Measurements from ENCODE around the gene RCAN1.
"Not testable (repeated sequence)": the region's sequence is repeated elsewhere in the genome, so short reads cannot be mapped to it uniquely, and the experiment has no call there.

RCAN1 gene

DNA sequence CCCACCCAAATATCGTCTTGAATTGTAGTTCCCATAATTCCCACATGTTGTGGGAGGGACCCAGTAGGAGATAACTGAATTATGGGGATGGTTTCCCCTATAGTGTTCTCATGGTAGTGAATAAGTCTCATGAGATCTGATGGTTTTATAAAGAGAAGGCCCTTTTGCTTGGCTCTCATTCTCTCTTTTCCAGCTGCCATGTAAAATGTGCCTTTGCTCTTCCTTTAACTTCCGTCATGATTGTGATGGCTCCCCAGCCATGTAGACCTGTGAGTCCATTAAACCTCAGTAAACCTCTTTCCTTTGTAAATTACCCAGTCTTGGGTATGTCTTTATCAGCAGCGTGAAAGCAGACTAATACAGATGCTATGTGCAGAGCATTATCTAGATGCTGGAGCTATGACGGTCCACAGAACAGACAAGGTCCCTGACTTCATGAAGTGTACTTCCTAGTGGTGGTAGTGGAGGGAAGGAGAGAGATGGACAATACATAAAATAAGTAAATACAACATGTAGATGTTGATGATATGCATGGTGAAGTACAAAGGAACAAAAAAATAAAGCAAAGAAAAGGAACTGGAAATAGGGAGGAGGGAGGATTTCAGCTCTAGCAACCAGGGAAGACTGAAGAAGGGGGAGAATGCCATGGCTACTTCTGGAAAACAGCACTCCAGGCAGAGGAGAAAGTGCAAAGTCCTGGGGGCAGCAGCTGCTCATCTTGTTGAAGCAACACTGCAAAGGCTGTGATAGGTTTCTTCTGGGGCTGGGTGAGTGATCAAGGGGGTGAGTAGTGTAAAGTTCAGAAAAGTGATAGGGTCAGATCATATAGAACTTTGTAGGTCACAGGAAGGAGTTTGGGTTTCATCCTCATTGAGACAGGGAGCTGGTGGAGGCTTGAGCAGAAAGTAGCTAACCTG is 6.8 kb upstream of the RCAN1 start:
- DNase-seq = no peak

- DNase-seq = no peak
These were observed 5.1 kb upstream of the RCAN1 start for GRCh38 chr21:34619841-34620665.

DNA sequence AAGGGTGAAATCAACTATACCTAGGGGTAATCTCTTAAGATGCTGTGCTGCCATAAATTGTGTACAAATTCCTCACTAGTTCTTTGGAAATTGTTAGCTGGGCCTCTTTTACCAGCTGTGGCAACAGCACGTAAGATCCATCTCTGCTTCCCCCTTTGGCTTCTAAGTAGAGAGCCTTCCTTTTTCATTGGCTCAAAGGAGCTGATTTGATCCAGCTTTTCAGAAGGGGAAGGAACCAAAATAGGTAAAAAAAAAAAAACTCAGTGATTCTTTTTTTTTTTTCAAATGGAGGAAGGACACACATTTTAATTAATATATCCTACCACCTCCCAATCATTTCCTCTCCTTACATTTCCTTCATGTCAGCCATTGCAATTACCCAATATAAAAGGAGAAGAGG is 4.0 kb upstream of the RCAN1 start:
- no peak for DNase-seq

DNA sequence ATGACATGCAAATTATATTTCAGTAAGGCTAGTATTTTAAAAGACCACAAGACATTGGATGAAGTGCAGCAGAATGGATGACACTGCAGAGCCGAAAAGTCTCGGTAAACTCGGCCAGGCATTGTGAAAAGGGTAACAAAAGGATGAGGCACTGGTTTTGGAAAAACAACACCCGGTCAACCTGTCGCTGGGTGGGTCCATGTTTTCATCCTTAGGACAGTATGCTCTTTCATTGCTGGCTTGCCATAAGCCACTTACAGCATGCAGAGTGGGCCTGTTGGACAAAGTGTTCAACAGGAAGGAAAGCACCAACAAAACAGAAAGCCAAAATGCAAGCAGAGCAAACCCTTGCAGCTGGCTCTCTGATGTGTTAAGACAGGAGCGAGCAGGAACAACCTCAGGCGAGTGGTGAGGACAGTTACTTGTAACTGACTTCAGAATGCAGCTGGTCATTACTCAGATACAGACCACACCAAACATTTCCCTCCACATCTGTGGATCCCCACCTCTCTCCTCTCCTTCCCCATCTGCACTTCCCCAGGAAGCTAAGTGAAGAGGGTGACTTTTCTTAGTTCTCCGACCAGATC is 2.9 kb upstream of the RCAN1 start:
- no peak for DNase-seq

- no peak for DNase-seq
These were observed 538 bp upstream of the RCAN1 start for GRCh38 chr21:34615487-34615814.

DNA sequence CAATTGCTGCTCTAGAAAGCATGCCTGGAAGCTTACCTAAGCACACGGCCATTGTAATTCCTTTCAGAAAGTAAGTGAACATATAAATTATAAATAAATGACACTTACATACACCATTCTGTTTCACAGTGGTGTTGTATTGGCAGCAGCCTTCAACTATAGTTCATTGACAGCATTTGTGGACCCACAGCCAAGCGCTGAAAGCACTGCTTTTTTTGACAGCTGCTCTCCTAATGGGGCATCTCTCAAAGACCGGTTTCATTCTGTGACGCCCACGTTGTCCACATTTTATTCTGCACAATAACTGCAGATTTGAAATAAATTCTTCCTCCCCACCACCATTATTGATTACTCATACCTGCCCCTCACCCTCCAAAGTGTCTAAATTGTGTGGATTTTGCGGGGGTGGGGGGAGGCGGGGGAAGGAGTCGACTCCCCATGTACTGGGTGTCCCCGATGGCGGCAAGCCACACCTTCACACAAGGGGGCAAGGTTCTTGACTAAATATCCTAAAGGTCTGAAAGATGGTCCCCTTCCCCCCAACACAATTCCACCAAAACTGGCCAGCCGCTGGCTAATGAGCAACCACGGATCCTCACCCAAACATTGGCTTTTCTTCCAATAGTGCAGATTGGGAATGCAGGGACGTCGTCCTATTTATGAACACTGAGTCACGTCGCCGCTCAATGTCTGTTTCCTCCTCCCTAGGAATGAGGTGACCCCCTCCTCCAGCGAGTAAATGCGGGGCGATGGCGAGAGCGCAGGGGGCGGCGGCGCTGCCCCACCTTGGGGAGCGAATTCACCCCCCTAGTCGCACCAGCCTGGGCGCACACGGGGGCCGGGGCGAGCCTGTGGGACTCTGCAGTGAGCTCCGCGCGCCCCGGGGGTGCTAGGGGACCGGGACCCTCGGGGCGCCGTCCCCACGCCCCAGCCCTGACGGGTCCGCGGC is 960 bp downstream of the RCAN1 start:
- DNase-seq = peak; percentile 14

DNA sequence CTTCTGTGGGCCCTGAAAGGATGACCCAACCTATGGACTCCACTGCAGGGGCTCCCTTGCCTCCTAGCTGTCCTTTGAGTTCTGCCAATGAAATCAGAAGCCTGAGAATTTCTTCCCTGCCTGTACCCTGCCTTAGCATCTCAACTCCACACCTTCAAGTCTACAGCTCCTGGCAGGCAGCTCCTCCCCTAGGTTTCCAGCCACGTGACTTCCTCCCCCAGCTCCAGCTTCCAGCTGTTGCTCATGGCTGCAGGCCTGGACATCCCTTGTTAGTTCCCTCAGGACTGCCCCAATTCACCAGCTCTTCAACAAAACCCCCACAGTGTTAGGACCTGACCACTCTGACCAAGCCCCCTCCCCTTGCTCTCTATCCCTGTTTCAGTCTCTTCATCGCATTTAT is 2.4 kb downstream of the RCAN1 start:
- no peak for DNase-seq

DNA sequence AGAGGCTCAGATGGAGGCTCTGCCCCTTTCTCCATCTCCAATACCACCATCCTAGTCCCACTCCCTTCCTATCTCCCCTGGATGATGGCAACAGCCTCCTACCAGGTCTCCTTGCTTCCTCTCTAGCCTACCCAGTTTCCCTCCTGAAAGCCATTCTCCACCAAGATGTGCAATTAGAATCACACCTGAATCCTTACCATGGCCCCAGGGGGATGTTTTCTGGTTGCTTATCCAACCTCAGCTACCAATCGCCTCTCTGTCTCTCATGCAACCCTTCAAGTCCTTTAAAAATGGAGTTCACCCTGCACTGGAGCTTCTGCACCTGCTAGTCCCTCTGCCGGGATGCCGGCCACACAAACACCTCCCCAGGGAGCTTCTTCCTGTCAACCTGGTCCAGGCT is 2.9 kb downstream of the RCAN1 start:
- DNase-seq = no peak

DNA sequence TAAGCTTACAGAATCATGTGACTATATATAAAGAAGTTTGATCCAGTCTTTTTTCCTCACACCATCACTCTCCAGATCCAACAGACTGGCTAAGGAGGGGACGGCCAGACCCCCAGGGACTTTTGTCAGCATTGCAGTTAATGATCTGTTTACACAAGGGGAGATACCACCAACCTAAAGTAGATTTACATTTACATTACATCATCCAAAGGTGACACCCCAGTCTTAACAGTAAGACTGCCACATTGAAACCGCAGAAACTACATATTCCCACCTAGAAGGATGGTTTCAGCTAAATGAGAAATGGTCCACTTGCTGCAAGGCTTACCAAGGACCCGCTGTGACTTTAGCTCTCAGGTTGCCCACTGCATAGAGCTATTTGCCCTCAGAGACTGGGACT is 3.4 kb downstream of the RCAN1 start:
- no peak for DNase-seq

DNA sequence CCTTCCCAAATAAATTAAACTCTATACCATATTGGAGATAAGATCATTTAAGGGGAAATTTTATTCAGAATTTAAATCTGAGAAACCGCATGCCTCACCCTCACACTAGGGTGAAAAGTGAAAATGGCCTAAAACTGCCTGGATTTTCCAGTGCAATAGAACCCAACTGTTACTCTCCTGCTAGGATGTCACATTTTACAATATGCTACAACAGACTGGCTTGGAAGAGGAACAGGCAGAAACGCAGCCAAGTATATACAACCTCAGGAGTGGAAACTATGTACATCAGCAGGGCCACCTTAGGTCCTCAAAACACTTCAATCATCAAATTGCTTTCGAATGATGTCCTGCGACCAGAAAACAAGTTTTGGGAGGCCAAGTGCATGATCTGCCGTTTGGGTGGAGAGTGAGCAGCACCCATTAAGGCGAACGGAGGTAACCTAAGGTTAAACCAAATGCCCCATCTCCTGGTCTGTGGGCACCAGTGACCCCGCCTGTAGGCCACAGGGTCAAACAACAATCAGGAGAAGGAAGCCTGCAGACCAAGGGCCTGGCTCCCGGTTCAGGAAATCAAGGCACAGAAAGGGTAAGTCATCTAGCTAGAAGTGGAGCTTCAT is 4.9 kb downstream of the RCAN1 start:
- no peak for DNase-seq

DNA sequence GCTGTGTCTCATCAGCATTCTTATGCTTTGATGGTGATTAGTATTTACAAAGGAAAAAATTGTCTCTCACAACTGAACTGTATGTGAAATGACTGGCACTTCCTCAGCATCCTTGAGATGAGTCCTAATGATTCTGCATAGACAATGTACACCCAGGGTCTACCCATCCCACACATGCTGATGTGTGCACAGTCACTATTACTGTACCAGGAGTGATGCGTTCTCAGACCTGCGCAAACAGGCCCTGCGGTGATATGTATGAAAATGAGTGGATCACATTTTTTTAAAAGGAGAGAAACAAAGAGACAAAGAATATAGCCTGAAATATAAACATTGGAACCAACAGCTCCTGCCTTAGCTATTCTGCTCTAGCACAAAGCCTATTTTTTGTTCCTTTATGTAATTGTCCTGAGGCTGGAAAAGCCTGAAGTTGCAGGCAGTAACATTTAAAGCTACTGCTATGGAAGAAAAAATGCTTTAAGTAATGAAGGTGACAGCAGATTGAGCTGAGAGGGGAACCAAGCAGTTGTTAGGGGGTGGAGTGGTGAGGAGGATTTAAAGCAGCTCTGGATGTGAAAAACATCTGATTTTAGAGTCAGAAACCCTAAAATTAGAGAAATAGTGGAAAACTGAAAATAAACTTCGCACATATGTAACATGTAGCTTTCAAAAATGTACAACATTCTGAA is 5.5 kb downstream of the RCAN1 start:
- no peak for DNase-seq

DNA sequence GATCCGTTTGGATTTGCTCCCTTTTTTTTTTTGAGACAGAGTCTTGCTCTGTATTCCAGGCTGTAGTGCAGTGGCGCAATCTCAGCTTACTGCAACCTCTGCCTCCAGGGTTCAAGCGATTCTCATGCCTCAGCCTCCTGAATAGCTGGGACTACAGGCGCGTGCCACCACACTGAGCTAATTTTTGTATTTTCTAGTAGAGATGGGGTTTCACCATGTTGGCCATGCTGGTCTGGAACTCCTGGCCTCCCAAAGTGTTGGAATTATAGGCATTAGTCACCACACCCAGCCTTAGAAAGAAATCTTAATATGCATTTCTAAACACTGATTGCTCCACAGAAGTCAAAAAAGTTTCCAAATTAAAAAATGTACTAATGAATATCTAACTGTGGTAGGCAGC is 7.5 kb downstream of the RCAN1 start:
- not testable (repeated sequence) for DNase-seq

DNA sequence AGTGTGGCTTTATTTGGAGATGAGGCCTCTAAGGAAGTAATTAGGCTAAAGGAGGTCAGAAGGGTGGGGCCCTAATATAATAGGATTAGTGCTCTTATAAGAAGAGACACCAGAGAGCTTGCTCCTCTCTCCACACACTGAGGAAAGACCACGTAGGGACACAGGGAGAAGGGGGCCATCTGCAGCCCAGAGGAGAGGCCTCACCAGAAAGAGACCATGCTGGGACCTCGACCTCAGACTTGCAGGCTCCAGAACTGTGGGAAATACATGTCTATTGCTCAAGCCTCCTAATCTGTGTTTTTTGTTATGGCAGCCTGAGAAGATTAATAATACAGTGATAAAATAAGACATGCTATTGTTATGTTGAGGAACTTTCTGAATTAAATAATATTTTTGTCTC is 8.3 kb downstream of the RCAN1 start:
- no peak for DNase-seq

GRCh38 chr21:34606051-34606450 is 8.9 kb downstream of the RCAN1 start:
- no peak for DNase-seq

DNA sequence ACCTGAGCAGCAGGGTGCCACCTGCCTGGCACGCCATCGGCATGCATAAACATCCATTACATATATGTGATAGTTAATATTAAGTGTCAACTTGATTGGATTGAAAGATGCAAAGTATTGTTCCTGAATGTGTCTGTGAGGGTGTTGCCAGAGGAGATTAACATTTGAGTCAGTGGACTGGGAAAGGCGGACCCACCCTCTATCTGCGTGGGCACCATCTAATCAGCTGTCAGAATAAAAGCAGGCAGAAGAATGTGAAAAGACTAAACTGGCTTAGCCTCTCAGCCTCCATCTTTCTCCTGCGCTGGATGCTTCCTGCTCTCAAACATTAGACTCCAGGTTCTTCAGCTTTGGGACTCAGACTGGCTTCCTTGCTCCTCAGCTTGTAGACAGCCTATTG is 10.0 kb downstream of the RCAN1 start:
- not testable (repeated sequence) for DNase-seq

GRCh38 chr21:34604556-34604955 is 10.4 kb downstream of the RCAN1 start:
- DNase-seq = no peak

DNA sequence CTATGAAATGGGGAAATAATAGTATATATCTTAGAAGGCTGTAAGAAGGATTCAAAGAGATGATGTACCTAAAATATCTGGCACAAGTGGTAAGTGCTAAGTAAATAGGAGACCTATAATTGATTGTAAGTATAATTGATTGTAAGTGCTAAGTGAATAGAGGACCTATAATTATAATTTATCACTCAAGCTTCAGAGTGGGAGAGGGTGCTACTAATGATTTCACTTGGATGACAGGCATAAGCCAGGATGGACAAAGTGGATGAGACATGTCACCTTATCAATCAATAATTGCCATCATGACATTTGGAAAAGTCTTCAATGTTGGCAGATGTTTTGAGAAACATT is 11.2 kb downstream of the RCAN1 start:
- no peak for DNase-seq

DNA sequence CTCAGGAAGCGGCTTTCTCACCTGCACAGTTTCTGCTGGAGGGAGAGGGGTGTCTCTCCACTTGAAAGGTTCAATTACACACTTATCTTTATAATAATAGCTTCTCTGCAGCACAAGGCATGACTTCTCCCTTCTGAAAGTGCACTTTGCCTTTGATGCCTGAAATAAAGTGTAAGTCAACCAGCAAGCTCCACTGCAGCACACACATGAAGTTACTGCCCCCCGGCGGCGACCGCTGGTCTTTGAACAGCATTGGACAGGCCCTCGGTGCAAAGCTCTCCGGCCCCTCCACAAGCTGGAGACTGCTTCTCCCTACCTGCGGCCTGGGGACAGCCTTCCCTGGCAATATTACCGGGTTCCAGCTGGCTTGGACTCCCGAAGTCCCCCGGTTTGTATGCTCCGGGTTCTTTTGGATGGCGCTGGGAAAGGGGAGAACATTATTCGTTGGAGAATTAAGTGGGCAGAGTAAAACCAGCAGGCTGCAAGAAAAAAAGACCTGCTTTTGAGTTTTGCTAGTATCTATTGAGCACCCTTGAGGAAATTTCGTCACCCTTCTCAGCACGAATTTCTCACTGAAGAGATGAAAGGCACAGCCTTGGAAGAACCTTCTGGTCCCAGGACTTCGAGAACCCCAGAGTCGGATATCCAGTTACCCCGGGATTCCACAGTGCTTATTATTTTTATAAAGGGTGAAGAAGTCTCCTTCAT is 11.8 kb downstream of the RCAN1 start:
- DNase-seq = peak; percentile 72

DNA sequence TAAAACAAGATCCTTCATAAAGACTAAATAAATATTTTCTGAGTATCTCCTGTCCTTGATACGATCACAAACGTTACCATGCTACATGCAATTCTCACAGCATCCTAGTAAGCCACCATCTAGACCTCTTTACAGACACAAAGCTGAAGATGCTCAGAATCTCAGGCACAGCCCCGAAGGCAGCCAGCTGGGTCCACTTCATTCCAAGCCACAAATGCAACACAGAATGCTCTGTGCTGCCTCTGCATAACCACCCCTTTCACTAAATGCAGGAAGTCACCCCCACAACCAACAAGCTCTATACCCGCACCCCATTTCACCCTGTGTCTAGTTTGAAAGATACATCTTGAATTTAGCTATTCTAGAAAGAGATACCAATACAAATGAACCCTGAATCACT is 12.9 kb downstream of the RCAN1 start:
- no peak for DNase-seq

- DNase-seq = no peak
These were observed 15.3 kb downstream of the RCAN1 start for GRCh38 chr21:34599534-34600101.

- DNase-seq = no peak
These were observed 15.9 kb downstream of the RCAN1 start for GRCh38 chr21:34598931-34599400.
